Hematopoietic multipotent progenitor cell treated with erythropoietin and hydrocortisone succinate and interleukin-3 and kit ligand, for 4 days (in vitro differentiated cells): ENCODE data around the gene TPX2.

Source experiments
- DNase-seq: peaks from one replicate; pipeline ENCODE4 v3.0.0-alpha.2; 2015

The TPX2 gene, protein sequence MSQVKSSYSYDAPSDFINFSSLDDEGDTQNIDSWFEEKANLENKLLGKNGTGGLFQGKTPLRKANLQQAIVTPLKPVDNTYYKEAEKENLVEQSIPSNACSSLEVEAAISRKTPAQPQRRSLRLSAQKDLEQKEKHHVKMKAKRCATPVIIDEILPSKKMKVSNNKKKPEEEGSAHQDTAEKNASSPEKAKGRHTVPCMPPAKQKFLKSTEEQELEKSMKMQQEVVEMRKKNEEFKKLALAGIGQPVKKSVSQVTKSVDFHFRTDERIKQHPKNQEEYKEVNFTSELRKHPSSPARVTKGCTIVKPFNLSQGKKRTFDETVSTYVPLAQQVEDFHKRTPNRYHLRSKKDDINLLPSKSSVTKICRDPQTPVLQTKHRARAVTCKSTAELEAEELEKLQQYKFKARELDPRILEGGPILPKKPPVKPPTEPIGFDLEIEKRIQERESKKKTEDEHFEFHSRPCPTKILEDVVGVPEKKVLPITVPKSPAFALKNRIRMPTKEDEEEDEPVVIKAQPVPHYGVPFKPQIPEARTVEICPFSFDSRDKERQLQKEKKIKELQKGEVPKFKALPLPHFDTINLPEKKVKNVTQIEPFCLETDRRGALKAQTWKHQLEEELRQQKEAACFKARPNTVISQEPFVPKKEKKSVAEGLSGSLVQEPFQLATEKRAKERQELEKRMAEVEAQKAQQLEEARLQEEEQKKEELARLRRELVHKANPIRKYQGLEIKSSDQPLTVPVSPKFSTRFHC

DNA sequence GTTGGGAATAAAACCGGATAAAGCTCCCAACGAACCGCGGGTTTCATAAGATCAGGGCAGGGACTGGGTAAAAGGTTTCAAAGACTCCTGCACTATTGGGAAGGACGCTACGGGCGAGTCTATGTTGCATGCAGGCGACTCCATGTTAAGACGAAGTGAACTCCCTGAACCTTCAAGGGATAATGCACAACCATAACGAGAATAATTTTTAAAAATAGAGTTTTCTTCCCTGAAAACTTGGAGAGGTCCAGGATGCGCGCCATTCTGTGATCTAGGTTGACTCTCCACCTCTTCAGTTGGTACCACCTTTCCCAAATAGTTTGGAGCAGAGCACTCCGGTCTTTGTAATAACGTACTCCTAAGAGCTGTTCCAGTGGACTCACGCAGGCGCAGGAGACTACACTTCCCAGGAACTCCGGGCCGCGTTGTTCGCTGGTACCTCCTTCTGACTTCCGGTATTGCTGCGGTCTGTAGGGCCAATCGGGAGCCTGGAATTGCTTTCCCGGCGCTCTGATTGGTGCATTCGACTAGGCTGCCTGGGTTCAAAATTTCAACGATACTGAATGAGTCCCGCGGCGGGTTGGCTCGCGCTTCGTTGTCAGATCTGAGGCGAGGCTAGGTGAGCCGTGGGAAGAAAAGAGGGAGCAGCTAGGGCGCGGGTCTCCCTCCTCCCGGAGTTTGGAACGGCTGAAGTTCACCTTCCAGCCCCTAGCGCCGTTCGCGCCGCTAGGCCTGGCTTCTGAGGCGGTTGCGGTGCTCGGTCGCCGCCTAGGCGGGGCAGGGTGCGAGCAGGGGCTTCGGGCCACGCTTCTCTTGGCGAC lies at the start of gene TPX2:
TPX2 (plus strand) TSS at position 562 of the 821 bp plus-strand sequence. CDS start 18,187 bp downstream, outside the sequence.
- peak; percentile 99 for DNase-seq

DNA sequence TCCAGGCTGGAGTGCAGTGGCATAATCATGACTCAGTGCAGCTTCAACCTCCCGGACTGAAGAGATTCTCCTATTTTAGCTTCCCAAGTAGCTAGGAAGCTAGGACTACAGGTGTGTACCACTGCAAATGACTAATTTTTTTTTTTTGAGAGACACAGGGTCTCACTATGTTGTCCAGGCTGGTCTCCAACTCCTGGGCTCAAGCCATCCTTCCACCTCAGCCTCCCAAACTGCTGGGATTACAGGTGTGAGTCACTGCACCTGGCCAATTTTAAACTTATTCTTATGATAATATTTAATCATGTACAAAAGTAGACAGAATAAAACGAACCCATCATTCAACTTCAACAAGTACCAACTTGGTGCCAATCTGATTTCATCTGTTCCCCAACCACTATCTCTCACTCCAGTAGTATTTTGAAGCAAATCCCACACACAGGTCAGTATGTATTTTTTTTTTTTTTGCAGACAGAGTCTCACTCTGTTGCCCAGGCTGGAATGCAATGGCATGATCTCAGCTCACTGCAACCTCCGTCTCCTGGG lies 48.9 kb upstream of the TPX2 start:
- no peak for DNase-seq

DNA sequence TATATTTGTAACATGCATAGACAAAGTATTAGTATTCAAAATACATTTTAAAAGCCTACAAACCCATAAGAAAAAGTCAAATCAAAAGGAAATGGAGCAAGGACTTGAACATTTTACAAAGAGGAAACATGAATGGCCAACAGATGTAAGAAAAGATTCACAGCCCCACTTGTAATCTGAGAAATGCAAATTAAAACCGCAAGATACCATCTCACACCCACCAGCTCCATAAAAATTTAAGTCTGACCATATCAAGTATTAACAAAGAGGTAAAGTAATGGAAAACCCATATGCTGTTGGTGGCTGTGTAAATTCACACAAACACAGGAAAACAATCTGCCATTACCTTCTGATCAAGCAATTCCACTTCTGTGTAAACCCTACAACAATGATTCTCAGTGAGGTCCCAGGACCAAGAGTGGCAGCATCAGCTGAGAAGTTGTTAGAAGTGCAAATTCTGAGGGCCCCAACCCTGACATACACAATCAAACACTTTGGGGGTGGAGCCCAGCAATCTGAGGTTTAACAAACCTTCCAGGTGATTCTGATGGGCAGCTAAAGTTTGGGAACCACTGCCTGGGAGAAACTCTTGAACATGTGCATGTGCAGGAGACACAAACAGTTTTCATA lies 47.3 kb upstream of the TPX2 start:
- DNase-seq: peak; percentile 75

DNA sequence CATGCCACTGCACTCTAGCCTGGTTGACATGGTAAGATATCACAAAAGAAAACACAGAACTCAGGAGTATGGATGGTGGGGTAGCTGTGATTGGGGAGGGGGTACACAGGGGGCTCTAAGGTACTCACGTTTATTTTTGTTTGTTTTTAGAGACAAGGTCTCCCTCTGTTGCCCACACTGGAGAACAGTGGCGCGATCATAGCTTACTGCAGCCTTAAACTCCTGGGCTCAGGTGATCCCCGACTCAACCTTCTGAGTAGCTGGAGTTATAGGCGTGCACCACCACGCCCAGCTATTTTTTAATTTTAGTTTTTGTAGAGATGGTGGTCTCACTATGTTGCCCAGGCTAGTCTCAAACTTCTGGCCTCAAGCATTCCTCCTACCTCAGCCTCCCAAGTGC lies 45.7 kb upstream of the TPX2 start:
- no peak for DNase-seq

DNA sequence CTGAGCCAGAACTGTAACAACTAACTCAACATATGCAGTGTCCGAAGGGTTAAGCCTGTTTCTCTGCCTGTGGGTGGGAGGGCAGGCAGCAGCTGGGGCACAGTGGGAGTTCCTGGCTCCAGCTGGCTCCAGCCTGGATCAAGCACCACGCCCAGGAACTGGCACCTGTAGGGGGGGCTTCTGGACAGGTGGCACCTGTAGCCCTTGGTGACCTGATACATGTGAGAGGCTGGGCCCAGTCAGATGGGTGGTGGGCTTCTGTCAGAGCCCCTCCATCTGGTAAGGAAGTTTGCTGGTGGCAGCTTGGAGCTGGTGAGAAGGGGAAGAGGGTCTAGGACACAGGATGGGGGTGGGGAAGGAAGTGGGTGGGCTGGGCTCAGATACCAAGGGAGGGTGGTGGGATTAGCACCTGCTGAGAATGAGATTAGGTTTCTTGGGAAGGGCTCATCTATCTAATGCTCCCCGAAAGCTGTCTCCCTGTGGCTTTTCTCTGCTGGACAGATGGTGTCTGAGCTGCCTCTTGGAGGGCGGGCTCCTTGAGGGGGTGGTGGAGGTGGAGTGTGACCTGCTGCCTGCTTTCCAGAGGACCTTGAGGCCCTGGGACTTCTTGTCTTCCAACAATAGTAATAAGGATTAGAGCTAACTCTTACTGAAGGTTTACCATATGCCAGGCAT lies 45.0 kb upstream of the TPX2 start:
- peak; percentile 58 for DNase-seq

DNA sequence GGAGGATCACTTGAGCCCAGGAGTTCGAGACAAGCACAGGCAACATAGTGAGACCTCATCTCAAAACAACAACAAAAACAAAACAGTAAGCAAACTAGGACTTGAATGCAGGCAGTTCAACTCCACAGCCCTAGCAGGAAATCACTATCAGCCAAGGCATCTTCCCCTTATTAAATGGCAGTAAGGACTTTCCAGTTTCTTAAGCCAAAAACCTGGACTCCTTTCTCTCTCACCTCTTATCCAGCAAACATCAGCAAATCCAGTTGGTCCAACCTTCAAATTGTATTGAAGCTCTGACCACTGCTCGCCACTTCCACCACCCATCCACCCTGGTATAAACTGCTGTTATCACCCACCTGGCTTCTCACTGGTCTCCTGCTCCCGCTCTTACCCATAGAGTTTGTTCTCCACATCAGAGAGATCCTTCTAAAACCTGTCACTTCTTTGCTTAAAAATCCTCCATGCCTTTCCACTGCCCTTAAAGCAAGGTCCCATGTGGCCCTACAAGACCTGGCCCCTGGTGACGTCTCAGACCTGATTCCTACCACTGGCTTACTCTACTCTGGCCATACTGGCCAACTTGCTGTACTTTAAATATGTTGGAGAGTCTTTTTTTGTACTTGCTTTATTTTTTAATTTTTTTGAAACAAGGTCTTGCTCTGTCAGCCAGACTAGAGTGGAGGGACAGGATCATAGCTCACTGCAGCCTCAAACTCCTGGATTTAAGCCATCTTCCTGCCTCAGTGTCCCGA lies 44.1 kb upstream of the TPX2 start:
- DNase-seq: no peak

DNA sequence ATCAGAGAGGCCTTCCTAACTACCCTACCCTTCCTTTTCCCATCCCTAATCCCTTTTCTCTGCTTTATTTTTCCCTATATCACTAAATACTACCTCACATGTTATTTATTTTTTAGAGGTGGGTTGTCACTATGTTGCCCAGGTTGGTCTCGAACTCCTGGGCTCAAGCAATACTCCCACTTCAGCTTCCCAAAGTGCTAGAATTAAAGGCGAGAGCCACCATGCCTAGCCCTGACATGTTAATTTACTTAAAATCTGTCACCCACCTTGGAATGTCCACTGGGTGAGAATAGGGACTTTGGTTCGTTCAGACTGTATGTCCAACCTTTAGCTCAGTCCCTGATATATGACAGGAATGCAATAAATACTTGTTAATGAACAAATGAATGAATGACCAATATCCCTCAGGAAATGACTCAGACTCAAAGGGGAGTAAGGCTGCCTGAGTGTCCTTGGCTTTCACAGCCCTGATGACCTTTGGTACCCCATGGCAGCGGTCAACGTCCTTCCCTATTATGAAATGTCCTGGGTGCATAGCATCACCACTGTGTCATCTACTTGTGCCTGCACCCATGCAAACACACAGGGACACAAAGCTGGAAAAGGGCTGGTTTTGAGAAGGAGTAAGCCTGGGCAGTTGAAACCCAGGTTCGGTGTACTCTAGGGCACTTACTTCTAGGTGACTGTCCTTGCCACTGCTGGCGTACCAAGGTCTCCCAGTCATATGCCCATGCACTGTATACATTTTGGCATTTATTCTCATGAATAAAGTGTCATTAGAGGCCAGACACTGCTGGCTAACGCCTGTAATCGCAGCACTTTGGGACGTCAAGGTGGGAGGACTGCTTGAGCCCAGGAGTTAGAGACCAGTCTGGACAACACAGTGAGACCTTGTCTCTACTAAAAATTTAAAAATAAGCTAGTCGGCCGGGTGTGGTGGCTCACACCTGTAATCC lies 43.0 kb upstream of the TPX2 start:
- no peak for DNase-seq

DNA sequence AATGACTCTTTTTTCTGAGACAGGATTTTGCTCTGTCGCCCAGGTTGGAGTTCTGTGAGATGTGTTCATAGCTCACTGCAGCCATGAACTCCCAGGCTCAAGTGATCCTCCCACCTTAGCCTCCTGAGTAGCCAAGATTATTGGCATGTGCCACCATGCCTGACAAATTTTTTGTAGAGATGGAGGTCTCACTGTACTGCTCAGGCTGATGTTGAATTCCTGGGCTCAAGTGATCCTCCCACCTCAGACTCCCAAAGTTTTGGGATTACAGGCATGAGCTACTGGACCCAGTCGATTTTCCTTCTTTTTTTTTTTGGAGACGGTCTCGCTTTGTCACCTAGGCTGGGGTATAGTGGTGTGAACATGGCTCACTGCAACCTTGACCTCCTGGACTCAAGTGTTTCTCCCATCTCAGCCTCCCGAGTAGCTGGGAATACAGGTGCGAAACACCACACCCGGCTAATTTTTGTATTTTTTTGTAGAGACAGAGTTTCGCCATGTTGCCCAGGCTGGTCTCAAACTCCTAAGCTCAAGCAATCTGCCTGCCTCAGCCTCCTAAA lies 40.8 kb upstream of the TPX2 start:
- no peak for DNase-seq

DNA sequence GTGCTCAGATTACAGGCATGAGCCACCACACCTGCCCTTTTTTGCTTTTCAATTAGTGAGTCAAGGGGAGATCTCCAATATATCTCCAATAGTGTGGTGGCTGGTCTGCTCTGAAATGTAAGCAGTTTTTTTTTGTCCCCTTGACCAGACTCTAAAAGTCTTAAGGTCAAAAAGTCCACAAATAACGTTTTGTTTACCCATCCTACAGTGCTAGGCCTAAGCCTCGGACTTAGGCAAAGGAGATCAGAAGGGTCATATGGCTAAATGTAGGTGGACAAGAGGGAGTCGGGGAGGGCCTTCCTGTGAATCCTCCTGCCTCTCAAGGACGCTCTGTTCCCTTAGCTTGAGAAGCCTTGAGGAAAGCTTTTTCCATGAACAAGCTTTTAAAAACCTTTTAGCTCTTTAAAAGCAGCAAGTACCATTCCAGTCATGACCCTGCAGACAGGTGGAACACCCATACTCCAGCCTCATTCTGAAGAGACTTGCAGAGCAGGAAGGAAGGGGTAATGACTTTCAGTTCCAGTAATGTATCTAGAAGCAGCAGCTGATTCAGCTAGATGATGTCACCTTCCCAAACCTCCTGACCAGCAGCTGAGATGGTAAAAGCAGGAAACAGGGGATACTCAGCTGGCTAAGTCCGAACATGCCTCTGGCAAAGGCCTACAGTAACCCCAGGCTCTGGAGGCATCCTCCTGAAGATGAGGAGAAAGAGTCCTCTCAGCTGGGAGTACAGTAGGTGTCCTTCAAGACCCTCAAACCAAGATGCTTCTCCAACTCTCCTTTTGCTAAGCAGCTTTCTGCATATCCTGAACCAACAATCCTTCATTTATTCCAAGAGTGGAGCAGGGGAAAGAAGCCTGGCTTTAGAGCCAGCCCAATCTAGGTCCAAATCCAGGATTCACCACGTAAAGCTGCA lies 40.0 kb upstream of the TPX2 start:
- peak; percentile 63 for DNase-seq

DNA sequence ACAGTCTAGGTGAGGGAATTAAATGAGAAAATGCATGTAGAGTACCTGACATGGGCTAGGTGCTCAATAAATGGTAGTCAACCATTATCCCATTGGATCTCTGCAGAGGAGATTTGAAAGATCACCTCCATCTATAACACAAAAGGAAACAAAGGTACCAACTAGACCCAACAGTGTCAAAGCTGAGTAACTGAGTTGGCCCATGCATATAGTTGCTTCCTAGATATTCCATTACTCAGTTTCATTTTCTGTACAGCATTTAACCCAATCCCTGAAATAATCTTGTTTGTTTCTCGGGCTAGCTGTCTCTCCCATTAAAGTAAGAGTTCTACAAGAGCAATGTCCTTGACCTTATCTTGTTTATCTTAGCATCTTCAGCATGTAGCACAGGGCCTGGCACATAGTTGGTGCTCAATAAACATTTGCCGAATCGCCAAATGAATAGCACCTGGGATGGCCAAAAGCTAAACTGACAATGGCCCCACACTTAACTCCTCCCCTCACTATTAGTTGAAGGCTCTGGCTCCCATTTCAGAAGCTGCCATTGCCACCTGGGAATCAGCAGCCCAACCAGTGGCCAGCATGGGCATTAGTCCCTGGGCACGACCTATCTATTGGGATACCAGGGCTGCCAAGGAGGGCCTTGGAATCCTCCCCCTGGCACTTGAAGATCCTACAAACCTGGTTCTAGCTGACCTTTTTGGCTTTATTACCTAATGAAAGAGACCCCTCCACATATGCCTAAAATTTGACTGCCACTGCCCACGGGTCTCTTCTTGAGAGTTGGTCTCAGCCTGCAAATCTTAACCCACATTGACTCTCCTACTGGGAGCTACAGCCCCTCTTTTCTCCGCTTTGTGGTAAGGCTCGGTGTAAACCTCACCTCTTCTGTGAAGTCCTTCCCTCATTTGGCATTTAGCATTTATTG lies 39.0 kb upstream of the TPX2 start:
- DNase-seq: no peak

DNA sequence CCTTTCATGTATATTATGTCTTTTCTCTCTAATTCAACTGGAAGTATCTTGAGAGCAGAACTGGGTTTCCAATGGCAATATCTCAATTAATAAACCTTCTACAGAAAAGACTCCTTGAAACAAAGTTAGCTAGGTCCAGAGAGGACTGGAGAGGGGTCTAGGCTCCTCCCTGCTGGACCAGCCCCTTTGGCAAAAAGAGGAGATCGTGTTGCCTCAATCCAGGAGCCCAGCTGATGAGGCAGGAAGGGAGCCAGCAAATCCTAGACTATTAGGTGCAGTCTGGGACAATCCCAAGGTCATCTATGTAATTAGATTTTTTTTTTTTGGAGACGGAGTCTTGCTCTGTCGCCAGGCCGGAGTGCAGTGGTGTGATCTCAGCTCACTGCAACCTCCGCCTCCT lies 38.3 kb upstream of the TPX2 start:
- no peak for DNase-seq

DNA sequence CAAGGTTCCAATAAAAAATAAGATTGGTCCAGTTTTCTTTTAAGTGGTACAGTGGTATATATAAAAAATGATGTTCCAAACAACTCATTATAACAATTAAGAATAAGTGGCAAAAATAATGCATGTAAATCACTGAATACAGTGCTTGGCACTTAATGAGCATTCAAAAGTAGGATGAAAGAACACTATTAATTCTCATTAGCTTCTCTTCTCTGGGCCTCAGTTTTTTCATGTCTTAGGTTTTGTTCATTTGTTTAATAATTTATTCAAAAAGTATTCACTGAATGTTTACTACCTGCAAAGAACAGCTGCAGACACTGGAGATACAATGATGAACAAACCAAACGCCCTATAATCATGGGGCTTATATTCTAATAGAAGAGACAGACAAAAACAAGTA lies 37.5 kb upstream of the TPX2 start:
- DNase-seq: no peak

DNA sequence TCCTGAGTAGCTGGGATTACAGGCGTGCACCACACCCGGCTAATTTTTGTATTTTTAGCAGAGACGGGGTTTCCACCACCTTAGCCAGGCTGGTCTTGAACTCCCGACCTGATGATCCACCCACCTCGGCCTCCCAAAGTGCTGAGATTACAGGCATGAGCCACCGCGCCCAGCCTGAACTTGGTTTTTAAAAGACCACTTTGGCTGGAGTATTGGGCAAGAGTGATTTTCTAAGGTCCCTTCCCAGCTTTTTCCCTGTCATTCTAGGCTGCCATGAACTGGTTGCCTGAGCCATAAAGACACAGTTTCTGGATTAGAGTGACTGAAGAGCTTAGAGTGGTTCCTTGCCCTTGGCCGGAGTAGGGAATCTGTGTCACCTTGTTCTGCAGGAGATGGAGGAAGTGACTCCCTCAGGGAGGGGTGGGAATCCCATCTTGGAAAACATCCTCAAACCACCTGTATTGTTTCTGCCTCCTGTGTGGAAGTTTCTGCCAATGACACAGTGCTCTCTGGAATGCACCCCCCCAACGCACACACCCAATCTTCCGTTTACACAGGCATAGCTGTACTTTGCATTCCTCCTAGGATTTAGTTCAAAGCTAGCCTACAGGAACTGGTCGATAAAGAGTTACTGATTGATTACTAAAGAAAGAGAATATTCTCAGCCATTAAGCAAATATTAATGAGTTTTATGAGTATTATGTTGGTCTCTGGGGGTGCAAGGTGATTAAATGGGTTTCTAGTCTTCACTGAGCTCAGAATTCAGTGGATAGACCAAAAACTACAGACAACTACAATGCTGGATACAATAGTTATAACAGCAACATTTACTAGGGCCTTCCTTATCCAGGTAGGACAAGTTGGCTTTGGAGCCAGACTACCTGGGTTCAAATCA lies 34.6 kb upstream of the TPX2 start:
- DNase-seq: no peak

DNA sequence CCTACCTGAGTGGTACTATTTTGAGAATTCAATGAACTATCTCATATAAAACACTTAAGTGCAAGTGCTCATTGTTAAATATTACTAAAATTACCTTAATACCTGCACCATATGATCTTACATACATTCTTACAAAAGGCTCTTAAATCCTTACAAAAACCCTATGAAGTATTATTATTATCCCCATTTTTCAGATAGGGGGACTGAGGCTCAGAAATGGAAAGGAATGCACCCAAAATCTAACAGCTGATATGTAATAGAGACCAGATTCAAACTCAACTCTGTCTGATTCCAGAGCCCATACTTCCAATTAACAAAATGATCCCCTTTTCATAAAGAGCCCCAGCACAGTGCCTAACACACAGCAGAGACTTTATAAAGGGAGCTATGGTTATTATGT lies 33.9 kb upstream of the TPX2 start:
- no peak for DNase-seq

DNA sequence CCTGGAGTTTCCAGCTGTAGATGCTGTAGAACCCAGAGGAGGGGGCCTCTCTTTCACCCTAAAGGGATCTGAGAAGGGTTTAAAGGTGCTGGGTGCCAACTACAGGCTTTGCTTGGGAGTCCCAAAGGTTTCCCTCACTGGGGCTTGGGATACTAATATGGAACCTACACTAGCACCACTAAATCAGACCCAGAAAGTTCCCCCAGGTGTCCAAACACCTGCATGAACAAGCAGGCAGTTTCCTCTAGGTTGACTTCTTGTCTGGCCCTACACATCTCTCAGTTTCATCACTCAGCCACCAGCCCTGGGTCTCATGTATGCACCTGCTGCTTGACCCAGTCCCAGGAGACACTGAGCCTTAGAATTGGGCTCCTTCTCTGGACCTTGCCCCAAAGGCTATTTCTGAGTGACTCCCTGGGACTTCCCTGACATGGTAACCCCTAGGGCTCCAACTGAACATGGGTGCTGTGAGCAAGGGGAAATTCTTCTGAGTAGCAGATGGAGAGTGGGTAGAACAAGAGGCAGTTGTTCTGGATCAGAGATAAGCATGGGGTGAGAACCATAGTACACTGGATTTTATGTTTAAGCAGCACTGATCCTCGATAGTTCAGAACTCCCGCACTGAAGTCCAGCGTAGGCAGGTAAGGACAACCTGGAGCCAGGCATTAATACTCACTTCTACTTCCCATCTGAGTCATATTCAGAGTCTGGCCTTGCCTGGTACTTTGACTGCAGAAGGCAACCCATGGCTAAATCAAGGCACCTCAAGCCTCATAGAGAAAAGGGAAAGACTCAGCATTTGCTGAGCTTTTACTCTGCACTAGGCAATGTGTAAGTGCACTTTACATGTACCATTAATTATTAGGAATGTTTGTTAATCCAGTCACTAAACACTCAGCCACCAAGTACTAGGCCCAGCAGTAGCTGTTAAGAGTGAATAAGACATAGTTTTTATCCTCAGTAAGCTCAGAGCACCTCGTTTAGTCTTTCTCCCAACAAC lies 33.2 kb upstream of the TPX2 start:
- no peak for DNase-seq
